Fibroblast of lung (primary cell): ENCODE results near the gene THBS1.

Experiments
- EZH2 ChIP-seq: IDR thresholded peaks from 2 replicates; pipeline ENCODE4 v1.5.1; 2012; ENCODE audit warnings: low read length, control low read depth, mild to moderate bottlenecking; ENCODE audit errors: missing control alignments
- TF ChIP-seq, protein P1 (sequence below), 2 donors: IDR thresholded peaks in 1 of 2; conservative IDR thresholded peaks in 1 of 2; 1 replicate in 1 of 2; 2 replicates in 1 of 2; pipeline ENCODE4 v1.5.1; 2011 to 2012; ENCODE audit warnings: low read length in 2 of 2, control low read depth in 1 of 2, inconsistent platforms in 1 of 2, low read depth in 1 of 2, mild to moderate bottlenecking in 1 of 2

DNA sequence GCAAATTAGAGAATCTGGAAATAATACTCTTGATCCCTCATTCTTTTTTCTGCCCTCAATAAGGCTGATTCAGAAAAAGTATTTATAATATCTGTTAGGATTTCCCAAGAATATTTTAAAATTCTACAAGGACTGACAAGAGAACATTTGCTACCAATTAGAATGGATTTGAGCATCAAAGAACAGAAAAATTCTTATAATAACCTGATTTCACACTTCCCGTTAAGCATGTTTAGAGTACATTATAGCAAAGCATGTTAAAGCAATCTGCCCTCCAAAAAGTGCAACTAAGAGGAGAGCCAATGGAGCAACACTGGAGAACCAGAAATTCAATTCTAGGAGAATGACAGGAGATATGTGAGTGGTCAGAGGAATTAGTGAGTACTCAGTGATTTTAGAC lies 57.2 kb downstream of the THBS1 start:
- TF ChIP-seq, protein P1, sequence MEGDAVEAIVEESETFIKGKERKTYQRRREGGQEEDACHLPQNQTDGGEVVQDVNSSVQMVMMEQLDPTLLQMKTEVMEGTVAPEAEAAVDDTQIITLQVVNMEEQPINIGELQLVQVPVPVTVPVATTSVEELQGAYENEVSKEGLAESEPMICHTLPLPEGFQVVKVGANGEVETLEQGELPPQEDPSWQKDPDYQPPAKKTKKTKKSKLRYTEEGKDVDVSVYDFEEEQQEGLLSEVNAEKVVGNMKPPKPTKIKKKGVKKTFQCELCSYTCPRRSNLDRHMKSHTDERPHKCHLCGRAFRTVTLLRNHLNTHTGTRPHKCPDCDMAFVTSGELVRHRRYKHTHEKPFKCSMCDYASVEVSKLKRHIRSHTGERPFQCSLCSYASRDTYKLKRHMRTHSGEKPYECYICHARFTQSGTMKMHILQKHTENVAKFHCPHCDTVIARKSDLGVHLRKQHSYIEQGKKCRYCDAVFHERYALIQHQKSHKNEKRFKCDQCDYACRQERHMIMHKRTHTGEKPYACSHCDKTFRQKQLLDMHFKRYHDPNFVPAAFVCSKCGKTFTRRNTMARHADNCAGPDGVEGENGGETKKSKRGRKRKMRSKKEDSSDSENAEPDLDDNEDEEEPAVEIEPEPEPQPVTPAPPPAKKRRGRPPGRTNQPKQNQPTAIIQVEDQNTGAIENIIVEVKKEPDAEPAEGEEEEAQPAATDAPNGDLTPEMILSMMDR (conservative IDR thresholded peaks at IDR 0.05 in 1 of 2, IDR thresholded peaks at IDR 0.05 in 1 of 2; ENCODE audit: low read depth in 1 of 2, low read length in 2 of 2): no peak
- no peak for TF ChIP-seq EZH2
